ENCODE data around the gene BRIX1. TPM values are rescaled to one million over a fixed set of nuclear protein-coding genes. Genes with fewer than 3 reads are reported as not detected.
"Not testable (repeated sequence)": the region's sequence is repeated elsewhere in the genome, so short reads cannot be mapped to it uniquely, and the experiment has no call there.

The BRIX1 gene
- polyA plus RNA-seq, 4 donors: 46.7 to 54.4 (median 52.1) TPM

GRCh38 chr5:34957857-34958690, 42.6 kb downstream of the BRIX1 start:
- DNase-seq (ENCODE audit: low read depth in 4 of 4, low spot score in 2 of 4): peak in 1 of 4 donors; percentile 27

GRCh38 chr5:34959323-34959722, 43.8 kb downstream of the BRIX1 start:
- DNase-seq (ENCODE audit: low read depth in 4 of 4, low spot score in 2 of 4): no peak

GRCh38 chr5:34967540-34967939, 52.0 kb downstream of the BRIX1 start:
- no peak for DNase-seq (ENCODE audit: low read depth in 4 of 4, low spot score in 2 of 4)

GRCh38 chr5:34968258-34968657, 52.7 kb downstream of the BRIX1 start:
- no peak for DNase-seq (ENCODE audit: low read depth in 4 of 4, low spot score in 2 of 4)

- DNase-seq (ENCODE audit: low read depth in 4 of 4, low spot score in 2 of 4): no peak
Measured at GRCh38 chr5:34970552-34970951, 55.0 kb downstream of the BRIX1 start.

GRCh38 chr5:34971655-34972054, 56.1 kb downstream of the BRIX1 start:
- DNase-seq (ENCODE audit: low read depth in 4 of 4, low spot score in 2 of 4): not testable (repeated sequence)

Other genes starting within 250 kb of the BRIX1 start
- gene TTC23L, start 76.5 kb upstream of the BRIX1 start, polyA plus RNA-seq (ENCODE audit: insufficient read length in 4 of 4): 1 to 10 TPM; 3.2 to 4.5 (median 3.8) TPM
- 10 to 100 TPM; 33.1 to 39.0 (median 34.4) TPM for gene RAD1, start 207 bp upstream of the BRIX1 start, polyA plus RNA-seq (ENCODE audit: insufficient read length in 4 of 4)
- 10 to 100 TPM; 63.8 to 87.1 (median 77.7) TPM for gene DNAJC21, start 13.8 kb downstream of the BRIX1 start, polyA plus RNA-seq (ENCODE audit: insufficient read length in 4 of 4)
- 10 to 100 TPM; 39.4 to 74.1 (median 51.8) TPM for gene AGXT2, start 132.2 kb downstream of the BRIX1 start, polyA plus RNA-seq (ENCODE audit: insufficient read length in 4 of 4)